Bronchial epithelial cell (primary cell): ENCODE results near the gene EFNA3. TPM values are rescaled to one million over a fixed set of nuclear protein-coding genes. Genes with fewer than 3 reads are reported as not detected.

Source experiments
- DNase-seq: peaks from one replicate; pipeline ENCODE4 v3.0.0-alpha.2; 2010; ENCODE audit warnings: low read depth
- FAIRE-seq: peaks from 2 replicates; lab custom pipeline; 2011; peaks lifted over from hg19 to GRCh38; lab: Jason Lieb, UNC
- H3K27me3 ChIP-seq: 2 replicates; pipeline ENCODE4 v1.5.1; 2011; ENCODE audit warnings: low read length; ENCODE audit not compliant: control insufficient read depth, insufficient read depth
- H3K36me3 ChIP-seq: 2 replicates; pipeline ENCODE4 v1.5.1; 2011; ENCODE audit warnings: low read length; ENCODE audit not compliant: control insufficient read depth, insufficient read depth
- H3K4me3 ChIP-seq: 2 replicates; pipeline ENCODE4 v1.5.1; 2011; ENCODE audit warnings: mild to moderate bottlenecking, low read depth, low read length, control low read depth
- CTCF ChIP-seq: IDR thresholded peaks from 2 replicates; pipeline ENCODE4 v1.5.1; 2011; ENCODE audit warnings: mild to moderate bottlenecking, moderate library complexity, low read length, control low read depth, inconsistent platforms; ENCODE audit not compliant: insufficient read depth, severe bottlenecking
- total RNA-seq: library from RNA; depleted of rRNA; stranded (reverse); fragments of >200 nt; gene quantifications from 2 replicates; pipeline ENCODE4 v1.2.1, GENCODE V29; 2014

Gene EFNA3
- total RNA-seq, 1 donor from 2014 or later = 3.7 TPM

GRCh38 chr1:155134880-155135414 lies 56.3 kb downstream of the EFNA3 start:
- H3K4me3 ChIP-seq = peak overlapping the region; percentile 84
- no peaks in the 10 kb centered on the region for H3K27me3 ChIP-seq
- DNase-seq (peak; percentile 98), FAIRE-seq (peak; percentile 89)
- H3K36me3 ChIP-seq = peaks cover 28% of the 10 kb centered on the region
- TF ChIP-seq CTCF = no peak

- peak within 1 kb of the TSS; percentile 84 for H3K4me3 ChIP-seq
- H3K36me3 ChIP-seq = peaks cover 28% of the 10 kb centered on the region
- peak; percentile 84 for DNase-seq
- FAIRE-seq = no peak
- no peaks in the 10 kb centered on the region for H3K27me3 ChIP-seq
- TF ChIP-seq CTCF = peak; percentile 16
Observed at GRCh38 chr1:155135415-155136028, 56.9 kb downstream of the EFNA3 start, which contains the start of gene SLC50A1. Gene SLC50A1 (plus strand): TSS chr1:155135852. CDS start chr1:155135912, 60 bp downstream.

- no peaks in the 10 kb centered on the region for H3K27me3 ChIP-seq
- DNase-seq (no peak), FAIRE-seq (no peak)
- peak overlapping the region; percentile 24 for H3K4me3 ChIP-seq
- peaks cover 20% of the 10 kb centered on the region for H3K36me3 ChIP-seq
- TF ChIP-seq CTCF = no peak
Observed at GRCh38 chr1:155136748-155137147, 58.1 kb downstream of the EFNA3 start.

Other genes with a start within 250 kb of the EFNA3 start
- under 0.01 TPM in 1 of 2 replicates, not detected in the other for gene KCNN3, start 208.6 kb upstream of the EFNA3 start, total RNA-seq
- gene PMVK, start 142.1 kb upstream of the EFNA3 start, total RNA-seq = 11.3 and 24.6 TPM in 2 replicates
- gene PBXIP1, start 122.7 kb upstream of the EFNA3 start, total RNA-seq = 23.7 and 28.3 TPM in 2 replicates
- gene PYGO2, start 117.1 kb upstream of the EFNA3 start, total RNA-seq = 7.4 and 20.0 TPM in 2 replicates
- gene SHC1, start 108.1 kb upstream of the EFNA3 start, total RNA-seq = 216 and 351 TPM in 2 replicates
- 56.3 and 76.9 TPM in 2 replicates for gene CKS1B, start 104.2 kb upstream of the EFNA3 start, total RNA-seq
- gene FLAD1, start 95.5 kb upstream of the EFNA3 start, total RNA-seq = 40.8 and 49.3 TPM in 2 replicates
- 0.51 TPM in 1 of 2 replicates, not detected in the other for gene LENEP, start 85.3 kb upstream of the EFNA3 start, total RNA-seq
- gene ZBTB7B, start 76.0 kb upstream of the EFNA3 start, total RNA-seq = 46.1 and 112 TPM in 2 replicates
- gene DCST2, start 45.1 kb upstream of the EFNA3 start, total RNA-seq = under 0.01 and 0.13 TPM in 2 replicates
- not detected in 2 replicates for gene DCST1, start 45.0 kb upstream of the EFNA3 start, total RNA-seq
- gene ADAM15, start 27.5 kb upstream of the EFNA3 start, total RNA-seq = 181 and 322 TPM in 2 replicates
- gene EFNA4, start 15.1 kb upstream of the EFNA3 start, total RNA-seq = 8.7 and 12.9 TPM in 2 replicates
- gene EFNA1, start 49.0 kb downstream of the EFNA3 start, total RNA-seq = 31.9 and 54.3 TPM in 2 replicates
- gene SLC50A1, start 57.0 kb downstream of the EFNA3 start, total RNA-seq = 149 and 161 TPM in 2 replicates
- 37.4 and 43.5 TPM in 2 replicates for gene DPM3, start 61.7 kb downstream of the EFNA3 start, total RNA-seq
- gene KRTCAP2, start 94.5 kb downstream of the EFNA3 start, total RNA-seq = 76.3 and 133 TPM in 2 replicates
- 0.26 and 0.64 TPM in 2 replicates for gene TRIM46, start 95.0 kb downstream of the EFNA3 start, total RNA-seq
- 16.3 and 19.6 TPM in 2 replicates for gene THBS3, start 129.1 kb downstream of the EFNA3 start, total RNA-seq
- 48.4 and 49.5 TPM in 2 replicates for gene MTX1, start 129.9 kb downstream of the EFNA3 start, total RNA-seq
- gene ENTREP3, start 176.6 kb downstream of the EFNA3 start, total RNA-seq = 3.2 and 3.7 TPM in 2 replicates
- gene SCAMP3, start 183.5 kb downstream of the EFNA3 start, total RNA-seq = 23.4 and 26.9 TPM in 2 replicates
- 19.7 and 23.4 TPM in 2 replicates for gene CLK2, start 194.7 kb downstream of the EFNA3 start, total RNA-seq
- 0.90 and 1.1 TPM in 2 replicates for gene HCN3, start 198.6 kb downstream of the EFNA3 start, total RNA-seq
- not detected in 2 replicates for gene PKLR, start 222.6 kb downstream of the EFNA3 start, total RNA-seq
- gene FDPS, start 230.0 kb downstream of the EFNA3 start, total RNA-seq = 103 and 167 TPM in 2 replicates
- gene RUSC1, start 242.1 kb downstream of the EFNA3 start, total RNA-seq = 13.2 and 20.6 TPM in 2 replicates